GM19468 (cell line): Measurements from ENCODE around the gene ATAD3B.
"Not testable (repeated sequence)": the region's sequence is repeated elsewhere in the genome, so short reads cannot be mapped to it uniquely, and the experiment has no call there.

Experiments used
- ATAC-seq: cut with Tn5 transposase; IDR thresholded peaks from one replicate; pipeline ENCODE4 v1.9.1; 2021; ENCODE audit warnings: mild to moderate bottlenecking, moderate library complexity, moderate number of reproducible peaks; ENCODE audit not compliant: unreplicated experiment; ENCODE audit errors: extremely low read depth

The ATAD3B gene, protein sequence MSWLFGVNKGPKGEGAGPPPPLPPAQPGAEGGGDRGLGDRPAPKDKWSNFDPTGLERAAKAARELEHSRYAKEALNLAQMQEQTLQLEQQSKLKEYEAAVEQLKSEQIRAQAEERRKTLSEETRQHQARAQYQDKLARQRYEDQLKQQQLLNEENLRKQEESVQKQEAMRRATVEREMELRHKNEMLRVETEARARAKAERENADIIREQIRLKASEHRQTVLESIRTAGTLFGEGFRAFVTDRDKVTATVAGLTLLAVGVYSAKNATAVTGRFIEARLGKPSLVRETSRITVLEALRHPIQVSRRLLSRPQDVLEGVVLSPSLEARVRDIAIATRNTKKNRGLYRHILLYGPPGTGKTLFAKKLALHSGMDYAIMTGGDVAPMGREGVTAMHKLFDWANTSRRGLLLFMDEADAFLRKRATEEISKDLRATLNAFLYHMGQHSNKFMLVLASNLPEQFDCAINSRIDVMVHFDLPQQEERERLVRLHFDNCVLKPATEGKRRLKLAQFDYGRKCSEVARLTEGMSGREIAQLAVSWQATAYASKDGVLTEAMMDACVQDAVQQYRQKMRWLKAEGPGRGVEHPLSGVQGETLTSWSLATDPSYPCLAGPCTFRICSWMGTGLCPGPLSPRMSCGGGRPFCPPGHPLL

DNA sequence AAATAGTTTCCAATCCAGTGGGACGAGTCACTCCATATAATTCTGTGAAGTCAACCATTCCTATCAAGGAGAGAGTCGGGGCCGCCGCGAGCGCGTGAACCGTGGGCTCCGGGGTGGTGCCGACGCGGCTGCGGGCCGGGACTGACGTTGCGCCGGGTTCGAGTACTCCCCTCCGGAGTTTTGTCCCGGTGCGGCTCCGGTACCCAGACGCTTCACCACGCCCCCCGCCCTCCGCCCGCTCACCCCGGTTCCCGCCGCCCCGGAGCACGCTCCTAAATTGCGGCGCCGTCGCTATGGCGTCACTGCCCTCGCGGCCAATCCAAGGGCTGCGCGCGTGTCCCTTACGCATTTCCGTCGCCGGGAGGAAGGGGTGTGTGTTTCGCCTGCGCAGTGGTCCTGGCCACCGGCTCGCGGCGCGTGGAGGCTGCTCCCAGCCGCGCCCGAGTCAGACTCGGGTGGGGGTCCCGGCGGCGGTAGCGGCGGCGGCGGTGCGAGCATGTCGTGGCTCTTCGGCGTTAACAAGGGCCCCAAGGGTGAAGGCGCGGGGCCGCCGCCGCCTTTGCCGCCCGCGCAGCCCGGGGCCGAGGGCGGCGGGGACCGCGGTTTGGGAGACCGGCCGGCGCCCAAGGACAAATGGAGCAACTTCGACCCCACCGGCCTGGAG is at the start of gene ATAD3B:
Gene ATAD3B (plus strand): TSS at position 377 of the 664 bp plus-strand sequence. CDS start 120 bp downstream, at position 497.
- ATAC-seq = peak; percentile 74

GRCh38 chr1:1421907-1422464 is 49.6 kb upstream of the ATAD3B start:
- no peak for ATAC-seq

- ATAC-seq = no peak
These were observed 48.9 kb upstream of the ATAD3B start for GRCh38 chr1:1422465-1423244.

GRCh38 chr1:1423245-1423597 is 48.3 kb upstream of the ATAD3B start:
- no peak for ATAC-seq

GRCh38 chr1:1424707-1425106 is 46.9 kb upstream of the ATAD3B start:
- ATAC-seq = no peak

- no peak for ATAC-seq
These were observed 46.2 kb upstream of the ATAD3B start for GRCh38 chr1:1425426-1425752.

- ATAC-seq = no peak
These were observed 45.6 kb upstream of the ATAD3B start for GRCh38 chr1:1425753-1426495.

- ATAC-seq = no peak
These were observed 45.0 kb upstream of the ATAD3B start for GRCh38 chr1:1426496-1427105.

GRCh38 chr1:1427106-1427819 is 44.3 kb upstream of the ATAD3B start:
- ATAC-seq = no peak

DNA sequence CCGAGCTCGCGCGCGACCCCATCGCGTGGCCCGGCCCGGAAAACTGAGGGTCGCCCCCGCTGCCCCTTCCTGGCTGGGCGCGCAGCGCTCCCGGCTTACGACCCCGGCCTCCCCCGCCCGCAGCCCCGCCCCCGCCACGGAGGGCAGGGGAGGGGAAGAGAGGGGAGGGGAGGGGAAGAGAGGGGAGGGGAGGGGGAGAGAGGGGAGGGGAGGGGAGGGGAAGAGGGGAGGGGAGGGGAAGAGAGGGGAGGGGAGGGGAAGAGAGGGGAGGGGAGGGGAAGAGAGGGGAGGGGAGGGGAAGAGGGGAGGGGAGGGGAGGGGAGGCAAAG is 43.8 kb upstream of the ATAD3B start:
- no peak for ATAC-seq

DNA sequence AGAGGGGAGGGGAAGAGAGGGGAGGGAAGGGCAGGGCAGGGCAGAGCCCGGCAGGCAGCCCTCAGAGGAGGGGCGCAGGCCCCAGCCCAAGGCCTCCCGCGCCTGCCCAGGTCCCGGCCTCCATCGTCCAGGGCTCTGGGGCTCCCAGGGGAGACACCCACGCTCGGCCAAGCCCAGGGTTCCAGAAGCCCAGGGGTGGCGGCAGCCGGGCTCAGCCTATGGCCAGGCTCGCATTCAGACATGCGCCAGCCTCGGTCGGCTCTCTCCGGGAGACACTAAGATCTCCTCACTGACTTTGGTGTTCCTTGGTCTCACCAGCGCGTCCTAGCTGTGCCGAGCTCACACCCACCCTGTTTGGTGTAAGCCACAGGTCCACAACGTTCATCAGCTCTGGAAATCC is 43.4 kb upstream of the ATAD3B start:
- ATAC-seq = no peak

- ATAC-seq = not testable (repeated sequence)
These were observed 42.6 kb upstream of the ATAD3B start for GRCh38 chr1:1428967-1429366.

DNA sequence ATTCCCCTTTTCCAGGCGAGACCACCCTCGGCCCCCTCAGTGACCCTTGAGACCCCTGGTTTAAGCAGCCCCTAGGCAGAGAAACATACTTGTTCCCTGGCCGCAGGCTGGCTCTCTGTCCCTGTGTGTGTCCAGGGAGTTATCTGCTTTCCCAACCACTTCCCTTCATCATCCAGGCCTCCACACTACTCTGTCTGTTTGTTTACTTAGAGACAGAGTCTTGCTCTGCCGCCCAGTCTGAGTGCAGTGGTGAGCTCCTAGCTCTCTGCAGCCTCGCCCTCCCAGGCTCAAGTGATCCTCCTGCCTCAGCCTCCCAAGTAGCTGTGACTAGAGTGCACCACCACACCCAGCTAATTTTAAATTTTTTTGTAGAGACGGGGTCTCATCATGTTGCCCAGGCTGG is 41.9 kb upstream of the ATAD3B start:
- ATAC-seq = no peak

DNA sequence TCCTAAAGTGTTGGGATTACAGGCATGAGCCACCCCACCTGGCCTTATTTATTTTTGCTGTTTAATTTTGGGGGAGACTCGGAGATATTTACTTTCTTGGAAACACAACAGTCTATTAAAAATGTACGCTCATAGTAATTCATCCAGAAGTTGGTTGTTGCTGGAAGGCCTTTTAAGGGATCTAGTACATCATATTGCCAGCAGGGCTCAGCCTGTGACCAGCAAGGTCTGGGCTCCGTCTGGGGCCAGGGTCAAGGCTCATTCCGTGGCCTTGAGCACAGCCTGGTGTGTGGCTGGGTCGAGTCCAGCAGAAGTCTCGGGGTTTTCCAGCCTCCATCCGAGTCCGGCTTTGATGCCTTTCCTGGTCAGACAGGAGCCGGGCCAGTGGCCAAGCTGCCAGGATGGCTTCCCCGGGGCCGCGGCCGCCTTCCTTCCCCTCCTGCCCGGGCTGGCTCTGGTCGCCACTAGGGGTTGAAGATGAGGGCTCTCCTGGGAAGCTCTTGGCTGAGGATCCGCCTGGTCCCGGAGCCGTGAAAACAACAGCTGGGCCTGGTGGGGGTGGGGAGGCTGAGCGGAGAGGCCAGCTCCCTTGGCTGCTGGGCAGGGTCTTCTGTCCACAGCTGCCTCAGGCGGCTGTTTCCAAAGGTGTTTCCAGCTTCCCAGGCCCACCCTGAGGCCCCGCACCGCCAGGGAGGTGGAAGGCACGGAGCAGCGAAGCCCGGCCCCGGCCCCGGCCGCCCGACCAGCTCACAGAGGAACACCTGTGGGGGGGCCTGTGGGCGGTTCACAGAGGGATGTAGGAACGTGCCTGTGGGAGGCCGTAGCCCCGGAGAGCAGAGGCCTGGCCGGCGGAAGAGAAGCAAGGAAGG is 41.2 kb upstream of the ATAD3B start:
- no peak for ATAC-seq

DNA sequence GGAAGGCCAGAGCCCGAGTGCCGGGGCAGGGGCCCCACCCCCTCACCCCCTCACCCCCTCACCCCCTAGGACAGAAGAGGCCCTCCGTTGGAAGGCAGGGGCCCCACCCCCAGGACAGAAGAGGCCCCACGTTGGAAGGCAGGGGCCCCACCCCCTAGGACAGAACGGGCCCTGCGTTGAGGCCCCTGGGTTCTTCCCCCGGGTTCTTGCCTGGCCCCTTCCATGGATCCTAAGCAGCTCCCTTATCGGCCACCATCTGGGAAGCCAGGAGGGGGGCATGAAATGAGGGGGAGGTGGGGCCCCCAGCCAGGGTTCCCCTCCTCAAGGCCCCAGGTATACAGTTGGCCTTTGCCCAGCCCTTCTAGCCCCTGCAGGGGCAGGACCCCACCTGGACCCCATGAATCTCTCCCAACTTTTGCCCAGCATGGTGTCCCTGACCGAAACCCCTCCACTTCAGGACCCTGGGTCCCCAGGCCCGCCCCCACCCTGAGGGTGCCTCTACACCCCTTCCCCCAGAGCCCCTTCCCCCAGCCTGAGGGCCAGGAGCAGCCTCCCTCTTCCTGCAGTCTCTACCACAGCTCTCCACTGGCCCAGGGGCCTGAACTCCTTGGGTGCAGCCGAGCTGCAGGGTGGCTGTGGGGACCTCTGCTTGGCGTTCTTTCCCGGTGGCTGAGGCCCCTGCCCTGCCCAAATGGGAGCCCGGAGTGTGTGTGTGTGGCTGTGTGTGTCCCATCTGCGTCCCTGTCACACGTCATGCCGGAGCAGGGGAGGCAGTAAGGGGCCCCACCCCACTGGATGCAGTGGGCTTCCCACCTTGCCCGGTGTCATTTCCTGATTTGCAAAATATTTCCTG is 40.3 kb upstream of the ATAD3B start:
- ATAC-seq = no peak

DNA sequence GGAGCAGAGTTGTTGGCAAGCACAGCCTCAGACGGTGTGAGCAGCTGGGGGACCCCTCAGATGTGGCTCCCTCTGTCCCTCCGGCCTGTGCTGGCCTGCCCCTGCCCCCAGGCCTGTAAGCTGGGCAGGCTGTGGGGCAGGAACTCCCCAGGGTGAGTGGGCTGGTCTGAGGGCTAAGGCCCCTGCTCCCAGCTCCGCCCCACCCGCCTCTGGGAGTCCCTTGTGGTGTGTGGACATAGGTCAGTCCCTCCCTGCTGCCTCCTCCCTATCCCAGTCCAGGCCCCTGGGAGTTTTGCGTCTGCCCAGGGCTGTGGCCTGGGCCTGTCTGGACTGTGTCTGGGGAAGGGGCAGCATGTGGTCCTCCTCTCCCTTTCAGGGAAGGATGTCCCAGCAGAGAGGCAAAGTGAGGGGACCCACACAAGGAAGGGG is 39.7 kb upstream of the ATAD3B start:
- no peak for ATAC-seq
